HG03060 (cell line): ENCODE data around the gene SLC25A21.
"Not testable (repeated sequence)": the region's sequence is repeated elsewhere in the genome, so short reads cannot be mapped to it uniquely, and the experiment has no call there.

ENCODE experiments used
- ATAC-seq: cut with Tn5 transposase; IDR thresholded peaks from one replicate; pipeline ENCODE4 v1.9.1; 2021; ENCODE audit warnings: low read depth, moderate number of reproducible peaks; ENCODE audit not compliant: unreplicated experiment

Gene SLC25A21

GRCh38 chr14:37172024-37172869, at the start of gene SLC25A21:
TSS of gene SLC25A21 (minus strand) at chr14:37172606.
- no peak for ATAC-seq

GRCh38 chr14:37221073-37221472, 48.7 kb upstream of the SLC25A21 start:
- ATAC-seq: no peak

- ATAC-seq: no peak
Measured at GRCh38 chr14:37215345-37215744, 42.9 kb upstream of the SLC25A21 start.

- no peak for ATAC-seq
Measured at GRCh38 chr14:37213016-37213415, 40.6 kb upstream of the SLC25A21 start.

GRCh38 chr14:37210448-37210847, 38.0 kb upstream of the SLC25A21 start:
- ATAC-seq: no peak

GRCh38 chr14:37209617-37210016, 37.2 kb upstream of the SLC25A21 start:
- ATAC-seq: not testable (repeated sequence)

GRCh38 chr14:37205623-37206605, 33.5 kb upstream of the SLC25A21 start:
- ATAC-seq: not testable (repeated sequence)

- ATAC-seq: no peak
Measured at GRCh38 chr14:37203423-37203822, 31.0 kb upstream of the SLC25A21 start.

GRCh38 chr14:37202812-37203211, 30.4 kb upstream of the SLC25A21 start:
- ATAC-seq: no peak

- ATAC-seq: no peak
Measured at GRCh38 chr14:37202265-37202664, 29.9 kb upstream of the SLC25A21 start.

GRCh38 chr14:37201724-37202123, 29.3 kb upstream of the SLC25A21 start:
- no peak for ATAC-seq

GRCh38 chr14:37198907-37199306, 26.5 kb upstream of the SLC25A21 start:
- no peak for ATAC-seq

- no peak for ATAC-seq
Measured at GRCh38 chr14:37198273-37198598, 25.8 kb upstream of the SLC25A21 start.

- no peak for ATAC-seq
Measured at GRCh38 chr14:37197421-37198272, 25.2 kb upstream of the SLC25A21 start, which contains the start of gene MIPOL1. TSS of gene MIPOL1 (plus strand) at chr14:37197937. CDS start at chr14:37247889, 49,952 bp downstream.

GRCh38 chr14:37196604-37197420, 24.4 kb upstream of the SLC25A21 start:
- ATAC-seq: no peak

GRCh38 chr14:37195327-37195726, 22.9 kb upstream of the SLC25A21 start:
- ATAC-seq: no peak

- ATAC-seq: no peak
Measured at GRCh38 chr14:37194698-37195097, 22.3 kb upstream of the SLC25A21 start.

GRCh38 chr14:37189733-37190132, 17.3 kb upstream of the SLC25A21 start:
- not testable (repeated sequence) for ATAC-seq

- not testable (repeated sequence) for ATAC-seq
Measured at GRCh38 chr14:37187840-37188577, 15.6 kb upstream of the SLC25A21 start.
